SK-N-SH treated with all-trans-retinoic acid at 6 μM for 48 hours (cell line): ENCODE data around the gene WNT1.

Experiments used
- ATAC-seq: fragments of 200-7000 bp; cut with Tn5 transposase; 3 replicates; pipeline ENCODE4 v1.9.1; 2020; ENCODE audit warnings: mild to moderate bottlenecking, moderate library complexity
- ARNTL ChIP-seq: fragments of 450-650 bp; formaldehyde crosslinking; IDR thresholded peaks from 2 replicates; pipeline ENCODE4 v1.5.0; 2020; ENCODE audit warnings: low read depth, mild to moderate bottlenecking, moderate library complexity, borderline replicate concordance
- BACH2 ChIP-seq: fragments of 250-450 bp; sonication (Bioruptor Pico); IDR thresholded peaks from 2 replicates; pipeline ENCODE4 v1.9.0; 2021; ENCODE audit warnings: mild to moderate bottlenecking, borderline replicate concordance
- CREB5 ChIP-seq: fragments of 250-450 bp; sonication (Bioruptor Pico); IDR thresholded peaks from 2 replicates; pipeline ENCODE4 v1.5.1; 2020; ENCODE audit warnings: low read depth, mild to moderate bottlenecking, moderate library complexity
- CSDC2 ChIP-seq: fragments of 250-450 bp; sonication (Bioruptor Pico); IDR thresholded peaks from 2 replicates; pipeline ENCODE4 v1.5.0; 2020; ENCODE audit warnings: mild to moderate bottlenecking, moderate library complexity
- CSRNP3 ChIP-seq: fragments of 250-450 bp; sonication (Bioruptor Pico); IDR thresholded peaks from 2 replicates; pipeline ENCODE4 v1.5.1; 2021; ENCODE audit warnings: mild to moderate bottlenecking, moderate library complexity
- ESRRG ChIP-seq: fragments of 250-450 bp; sonication (Bioruptor Pico); IDR thresholded peaks from 2 replicates; pipeline ENCODE4 v1.6.1; 2021; ENCODE audit warnings: mild to moderate bottlenecking
- ISL1 ChIP-seq: fragments of 250-450 bp; sonication (Bioruptor Pico); IDR thresholded peaks from 2 replicates; pipeline ENCODE4 v2.1.2; 2022; ENCODE audit warnings: mild to moderate bottlenecking, moderate library complexity
- OSR1 ChIP-seq: fragments of 250-450 bp; sonication (Bioruptor Pico); IDR thresholded peaks from 2 replicates; pipeline ENCODE4 v1.8.0; 2022; ENCODE audit warnings: moderate library complexity, mild to moderate bottlenecking, inconsistent platforms
- PATZ1 ChIP-seq: fragments of 250-450 bp; sonication (Bioruptor Pico); IDR thresholded peaks from 2 replicates; pipeline ENCODE4 v1.8.0; 2020; ENCODE audit warnings: mild to moderate bottlenecking, moderate library complexity, borderline replicate concordance
- POU6F1 ChIP-seq: fragments of 250-450 bp; sonication (Bioruptor Pico); IDR thresholded peaks from 2 replicates; pipeline ENCODE4 v1.8.0; 2021; ENCODE audit warnings: low read depth, mild to moderate bottlenecking, moderate library complexity, borderline replicate concordance
- PPARA ChIP-seq: fragments of 250-450 bp; sonication (Bioruptor Pico); IDR thresholded peaks from 2 replicates; pipeline ENCODE4 v1.5.0; 2020; ENCODE audit warnings: mild to moderate bottlenecking, borderline replicate concordance
- RARB ChIP-seq: fragments of 250-450 bp; sonication (Bioruptor Pico); IDR thresholded peaks from 2 replicates; pipeline ENCODE4 v1.8.0; 2021; ENCODE audit warnings: mild to moderate bottlenecking, moderate library complexity
- SNAI2 ChIP-seq: fragments of 250-450 bp; sonication (Bioruptor Pico); IDR thresholded peaks from 2 replicates; pipeline ENCODE4 v1.5.0; 2020; ENCODE audit warnings: mild to moderate bottlenecking, moderate library complexity
- TOX ChIP-seq: fragments of 250-450 bp; sonication (Bioruptor Pico); IDR thresholded peaks from 2 replicates; pipeline ENCODE4 v1.8.0; 2021; ENCODE audit warnings: mild to moderate bottlenecking, moderate library complexity, borderline replicate concordance
- TSHZ2 ChIP-seq: fragments of 250-450 bp; sonication (Bioruptor Pico); IDR thresholded peaks from 2 replicates; pipeline ENCODE4 v1.5.0; 2020; ENCODE audit warnings: mild to moderate bottlenecking, moderate library complexity
- ZC3H10 ChIP-seq: fragments of 250-450 bp; sonication (Bioruptor Pico); IDR thresholded peaks from 2 replicates; pipeline ENCODE4 v1.5.1; 2021; ENCODE audit warnings: mild to moderate bottlenecking, moderate library complexity
- ZFP3 ChIP-seq: fragments of 250-450 bp; sonication (Bioruptor Pico); IDR thresholded peaks from 2 replicates; pipeline ENCODE4 v1.5.0; 2020; ENCODE audit warnings: mild to moderate bottlenecking, moderate library complexity
- ZFP30 ChIP-seq: fragments of 450-650 bp; formaldehyde crosslinking; IDR thresholded peaks from 2 replicates; pipeline ENCODE4 v1.5.0; 2022; ENCODE audit warnings: mild to moderate bottlenecking, moderate library complexity
- ZNF565 ChIP-seq: fragments of 450-650 bp; formaldehyde crosslinking; conservative IDR thresholded peaks from 2 replicates; pipeline ENCODE4 v1.5.0; 2020; ENCODE audit warnings: low read depth, mild to moderate bottlenecking, moderate library complexity
- ZNF70 ChIP-seq: fragments of 450-650 bp; formaldehyde crosslinking; IDR thresholded peaks from 2 replicates; pipeline ENCODE4 v1.5.0; 2020; ENCODE audit warnings: mild to moderate bottlenecking, moderate library complexity
- ZNF8 ChIP-seq: fragments of 450-650 bp; formaldehyde crosslinking; IDR thresholded peaks from 2 replicates; pipeline ENCODE4 v1.5.0; 2020; ENCODE audit warnings: mild to moderate bottlenecking, moderate library complexity

The WNT1 gene

GRCh38 chr12:48946943-48947342 is 31.2 kb upstream of the WNT1 start:
- no peak for ATAC-seq
- no peak for TF ChIP-seq POU6F1 (CRISPR knock-in tag)
- TF ChIP-seq PATZ1 (CRISPR knock-in tag): no peak

- no peak for ATAC-seq
- TF ChIP-seq ZFP3 (CRISPR knock-in tag) (no peak), ISL1 (CRISPR knock-in tag) (no peak), TOX (CRISPR knock-in tag) (no peak), ZNF70 (CRISPR knock-in tag) (no peak), ARNTL (CRISPR knock-in tag) (no peak), CSDC2 (no peak), CSRNP3 (CRISPR knock-in tag) (no peak), RARB (CRISPR knock-in tag) (no peak), BACH2 (CRISPR knock-in tag) (no peak), CREB5 (no peak), OSR1 (CRISPR knock-in tag) (no peak), ZC3H10 (CRISPR knock-in tag) (no peak)
Measured at GRCh38 chr12:48947727-48948126, 30.4 kb upstream of the WNT1 start.

- ATAC-seq: no peak
- TF ChIP-seq PPARA: no peak
- no peak for TF ChIP-seq BACH2 (CRISPR knock-in tag)
- no peak for TF ChIP-seq ZNF8 (CRISPR knock-in tag)
- TF ChIP-seq RARB (CRISPR knock-in tag): no peak
- TF ChIP-seq ZNF565 (CRISPR knock-in tag): no peak
- TF ChIP-seq TSHZ2 (CRISPR knock-in tag): no peak
- TF ChIP-seq CREB5: no peak
- TF ChIP-seq ZC3H10 (CRISPR knock-in tag): no peak
- TF ChIP-seq OSR1 (CRISPR knock-in tag): no peak
- no peak for TF ChIP-seq TOX (CRISPR knock-in tag)
- TF ChIP-seq POU6F1 (CRISPR knock-in tag): no peak
- no peak for TF ChIP-seq CSRNP3 (CRISPR knock-in tag)
- TF ChIP-seq ZFP30 (CRISPR knock-in tag): no peak
- TF ChIP-seq CSDC2: no peak
- no peak for TF ChIP-seq ARNTL (CRISPR knock-in tag)
- TF ChIP-seq SNAI2 (CRISPR knock-in tag): no peak
- no peak for TF ChIP-seq ISL1 (CRISPR knock-in tag)
- no peak for TF ChIP-seq ESRRG
Measured at GRCh38 chr12:48952691-48953090, 25.4 kb upstream of the WNT1 start.
